HG02610 (cell line): ENCODE measurements around the gene MRPS27.
A peak's percentile ranks its signal among the peaks of the same experiment; 100 is the strongest.

ENCODE experiments used
- ATAC-seq: cut with Tn5 transposase; IDR thresholded peaks from one replicate; pipeline ENCODE4 v1.9.1; 2021; ENCODE audit warnings: mild to moderate bottlenecking, moderate library complexity; ENCODE audit not compliant: unreplicated experiment

MRPS27 gene

GRCh38 chr5:72266862-72267261 lies 53.2 kb downstream of the MRPS27 start:
- ATAC-seq: no peak

GRCh38 chr5:72265032-72265877 lies 54.8 kb downstream of the MRPS27 start:
- ATAC-seq: no peak

- ATAC-seq: no peak
These were observed 63.5 kb downstream of the MRPS27 start for GRCh38 chr5:72256536-72256935.

- ATAC-seq: no peak
These were observed 64.4 kb downstream of the MRPS27 start for GRCh38 chr5:72255670-72256069.

- ATAC-seq: no peak
These were observed 64.8 kb downstream of the MRPS27 start for GRCh38 chr5:72255237-72255636.

- ATAC-seq: no peak
These were observed 67.4 kb downstream of the MRPS27 start for GRCh38 chr5:72252574-72253155.

- no peak for ATAC-seq
These were observed 68.0 kb downstream of the MRPS27 start for GRCh38 chr5:72252008-72252407.

- ATAC-seq: no peak
These were observed 68.7 kb downstream of the MRPS27 start for GRCh38 chr5:72251386-72251785.

GRCh38 chr5:72248410-72248981 lies 71.5 kb downstream of the MRPS27 start:
- no peak for ATAC-seq

GRCh38 chr5:72246954-72247442 lies 73.0 kb downstream of the MRPS27 start:
- no peak for ATAC-seq

- ATAC-seq: no peak
These were observed 74.0 kb downstream of the MRPS27 start for GRCh38 chr5:72245951-72246532.

- no peak for ATAC-seq
These were observed 74.5 kb downstream of the MRPS27 start for GRCh38 chr5:72245546-72245945.

- ATAC-seq: peak; percentile 80
These were observed 75.1 kb downstream of the MRPS27 start for GRCh38 chr5:72244862-72245371.

- ATAC-seq: no peak
These were observed 76.3 kb downstream of the MRPS27 start for GRCh38 chr5:72243706-72244105.

- no peak for ATAC-seq
These were observed 77.1 kb downstream of the MRPS27 start for GRCh38 chr5:72242796-72243475.

- no peak for ATAC-seq
These were observed 78.6 kb downstream of the MRPS27 start for GRCh38 chr5:72241346-72242003.

GRCh38 chr5:72238712-72239445 lies 81.2 kb downstream of the MRPS27 start:
- no peak for ATAC-seq

- no peak for ATAC-seq
These were observed 82.2 kb downstream of the MRPS27 start for GRCh38 chr5:72237879-72238278.

GRCh38 chr5:72237415-72237814 lies 82.6 kb downstream of the MRPS27 start:
- ATAC-seq: no peak

- ATAC-seq: no peak
These were observed 84.3 kb downstream of the MRPS27 start for GRCh38 chr5:72235725-72236124.
